ENCODE results near the gene KRTAP10-5. TPM values are rescaled to one million over a fixed set of nuclear protein-coding genes. Genes with fewer than 3 reads are reported as not detected.

Gene KRTAP10-5
- polyA plus RNA-seq, 1 donor (not counting 4 experiments of a cell fraction or from before 2014, with no cell fraction given), result not detected

- H3K9me3 ChIP-seq (ENCODE audit: control insufficient read depth, low read depth, low read length), result peaks cover 4% of the 10 kb centered on the region
- no peak overlapping the region for H3K27ac ChIP-seq (ENCODE audit: control insufficient read depth, insufficient read depth, low read length)
- dilution Hi-C loops (cut with MboI; ENCODE audit: extremely low pct_ligation_motif_present, low sequenced_read_pairs), result no loop called here
- H3K36me3 ChIP-seq (ENCODE audit: control insufficient read depth in 2 of 2, extremely low read depth in 1 of 2, insufficient read depth in 2 of 2, low read length in 2 of 2), result no peaks in the 10 kb centered on the region
- no peak overlapping the region for H3K4me3 ChIP-seq (ENCODE audit: control insufficient read depth in 2 of 3, extremely low read depth in 1 of 3, insufficient read depth in 2 of 3, low read depth in 1 of 3, low read length in 3 of 3)
- no peak overlapping the region for H2AFZ ChIP-seq (ENCODE audit: control insufficient read depth, low read length)
- no peaks in the 10 kb centered on the region for H3K27me3 ChIP-seq (ENCODE audit: control insufficient read depth, extremely low read depth, insufficient read depth, low read length)
- DNase-seq (ENCODE audit: low read depth, low spot score) (no peak), FAIRE-seq (no peak)
- no peaks in the 10 kb centered on the region for H3K9me1 ChIP-seq (ENCODE audit: control insufficient read depth, extremely low read depth, insufficient read depth, low read length)
- no peak overlapping the region for H3K4me2 ChIP-seq (ENCODE audit: control insufficient read depth, extremely low read depth, insufficient read depth, low read depth, low read length)
- H4K20me1 ChIP-seq (ENCODE audit: control insufficient read depth, extremely low read depth, insufficient read depth, low read length), result no peaks in the 10 kb centered on the region
- no peaks in the 10 kb centered on the region for H3K4me1 ChIP-seq (ENCODE audit: control insufficient read depth, extremely low read depth, insufficient read depth, low read length)
- TF ChIP-seq CTCF (optimal IDR thresholded peaks at IDR 0.05 in 1 of 3, IDR thresholded peaks at IDR 0.05 in 1 of 3, conservative IDR thresholded peaks at IDR 0.05 in 1 of 3; ENCODE audit: extremely low read depth in 1 of 3, insufficient read depth in 2 of 3, low read length in 3 of 3) (no peak), EZH2 (IDR thresholded peaks at IDR 0.05; ENCODE audit: low read length) (no peak)
- H3K9ac ChIP-seq (ENCODE audit: control insufficient read depth, extremely low read depth, insufficient read depth, low read length), result no peak overlapping the region
- no peaks in the 10 kb centered on the region for H3K79me2 ChIP-seq (ENCODE audit: control insufficient read depth, insufficient read depth, low read length)
These were observed 47.1 kb downstream of the KRTAP10-5 start for GRCh38 chr21:44533121-44533890.

- no peak overlapping the region for H3K27ac ChIP-seq (ENCODE audit: control insufficient read depth, insufficient read depth, low read length)
- peaks cover 4% of the 10 kb centered on the region for H3K9me3 ChIP-seq (ENCODE audit: control insufficient read depth, low read depth, low read length)
- no peaks in the 10 kb centered on the region for H3K27me3 ChIP-seq (ENCODE audit: control insufficient read depth, extremely low read depth, insufficient read depth, low read length)
- no peak overlapping the region for H3K9ac ChIP-seq (ENCODE audit: control insufficient read depth, extremely low read depth, insufficient read depth, low read length)
- H3K4me1 ChIP-seq (ENCODE audit: control insufficient read depth, extremely low read depth, insufficient read depth, low read length), result no peaks in the 10 kb centered on the region
- dilution Hi-C loops (cut with MboI; ENCODE audit: extremely low pct_ligation_motif_present, low sequenced_read_pairs), result no loop called here
- TF ChIP-seq CTCF (optimal IDR thresholded peaks at IDR 0.05 in 1 of 3, IDR thresholded peaks at IDR 0.05 in 1 of 3, conservative IDR thresholded peaks at IDR 0.05 in 1 of 3; ENCODE audit: extremely low read depth in 1 of 3, insufficient read depth in 2 of 3, low read length in 3 of 3), result no peak
- no peak for TF ChIP-seq EZH2 (IDR thresholded peaks at IDR 0.05; ENCODE audit: low read length)
- H3K4me3 ChIP-seq (ENCODE audit: control insufficient read depth in 2 of 3, extremely low read depth in 1 of 3, insufficient read depth in 2 of 3, low read depth in 1 of 3, low read length in 3 of 3), result no peak overlapping the region
- FAIRE-seq (no peak), DNase-seq (ENCODE audit: low read depth, low spot score) (no peak)
- no peaks in the 10 kb centered on the region for H3K9me1 ChIP-seq (ENCODE audit: control insufficient read depth, extremely low read depth, insufficient read depth, low read length)
- H4K20me1 ChIP-seq (ENCODE audit: control insufficient read depth, extremely low read depth, insufficient read depth, low read length), result no peaks in the 10 kb centered on the region
- H3K79me2 ChIP-seq (ENCODE audit: control insufficient read depth, insufficient read depth, low read length), result no peaks in the 10 kb centered on the region
- H3K36me3 ChIP-seq (ENCODE audit: control insufficient read depth in 2 of 2, extremely low read depth in 1 of 2, insufficient read depth in 2 of 2, low read length in 2 of 2), result no peaks in the 10 kb centered on the region
- no peak overlapping the region for H3K4me2 ChIP-seq (ENCODE audit: control insufficient read depth, extremely low read depth, insufficient read depth, low read depth, low read length)
- no peak overlapping the region for H2AFZ ChIP-seq (ENCODE audit: control insufficient read depth, low read length)
These were observed 47.7 kb downstream of the KRTAP10-5 start for GRCh38 chr21:44532712-44533111.
